Measurements from ENCODE around the gene SLC43A3. TPM values are rescaled to one million over a fixed set of nuclear protein-coding genes. Genes with fewer than 3 reads are reported as not detected.

SLC43A3 gene
- total and polyA plus RNA-seq, 9 of the 15 experiments (the other 6 are each of a cell fraction or from before 2014, with no cell fraction given) = 63.7 to 281 (median 139) TPM

- no peak for TF ChIP-seq ZBTB11 (CRISPR knock-in tag; IDR thresholded peaks at IDR 0.05)
- no peak for TF ChIP-seq NRF1 (conservative IDR thresholded peaks at IDR 0.05 in 1 of 2, IDR thresholded peaks at IDR 0.05 in 1 of 2)
- TF ChIP-seq ZFP1 (CRISPR knock-in tag; IDR thresholded peaks at IDR 0.05) = no peak
- no peak for TF ChIP-seq ZNF384 (IDR thresholded peaks at IDR 0.05; ENCODE audit: low read depth, low read length)
- TF ChIP-seq TRIM24 (IDR thresholded peaks at IDR 0.05) = no peak
Measured at GRCh38 chr11:57462597-57462996, 35.7 kb upstream of the SLC43A3 start (continued).

- Histone ChIP-seq H3K9me1 (ENCODE audit: control insufficient read depth, insufficient read depth, low read length) (no peaks in the 10 kb centered on the region), H3K36me3 (ENCODE audit: control insufficient read depth, insufficient read depth, low read length) (no peaks in the 10 kb centered on the region), H3K4me2 (ENCODE audit: insufficient read depth, low read length) (no peak overlapping the region), H3K4me1 (replicated peaks in 1 of 2; ENCODE audit: control insufficient read depth in 2 of 2, insufficient read depth in 2 of 2, low read length in 2 of 2) (peaks cover 22 to 58% of the 10 kb centered on the region in 2 experiments), H3K27me3 (ENCODE audit: control insufficient read depth in 2 of 2, insufficient read depth in 2 of 2, low read length in 2 of 2) (no peaks in the 10 kb centered on the region), H4K20me1 (replicated peaks; ENCODE audit: control insufficient read depth, insufficient read depth, low read length) (peaks cover 5% of the 10 kb centered on the region), H3K9ac (ENCODE audit: insufficient read depth in 1 of 2, low read depth in 2 of 2, low read length in 2 of 2) (no peak overlapping the region), H3K27ac (ENCODE audit: extremely low read depth, low read depth, low read length) (no peak overlapping the region), H3K4me3 (no peak overlapping the region), H3K9me3 (replicated peaks; ENCODE audit: control insufficient read depth, insufficient read depth, low read depth, low read length) (no peaks in the 10 kb centered on the region), H2AFZ (ENCODE audit: low read depth, low read length) (no peak overlapping the region), H3K79me2 (ENCODE audit: control insufficient read depth, insufficient read depth, low read length) (no peaks in the 10 kb centered on the region)
- ChIA-PET CTCF (ENCODE audit: low intra/inter-chr PET ratio) (interaction anchor here (0.6 kb wide), 1 partner anchor 29 kb away, joined by 3 read pairs; no protein-coding TSS in a partner anchor), POLR2A (interaction anchor here (1.9 kb wide), 1 partner anchor 11 kb away, joined by 6 read pairs; no protein-coding TSS in a partner anchor)
- FAIRE-seq = no peak
- ATAC-seq = no peak
- no TSS peak for BruUV-seq (replicated peaks)
- in situ Hi-C loops (cut with MboI) (no loop called here), intact Hi-C loops (cut with micrococcal nuclease) (no loop called here)
- DNase-seq (ENCODE audit: extremely low read depth in 1 of 4, low spot score in 3 of 4) = no peak
- WGBS (ENCODE audit: insufficient coverage, low coverage, missing lambda C conversion rate) = 67% methylated on average over 13 of the region's 16 CpGs
- TF ChIP-seq HNRNPL (IDR thresholded peaks at IDR 0.05; ENCODE audit: low read depth, low read length) (no peak), ZBTB34 (CRISPR knock-in tag; IDR thresholded peaks at IDR 0.05) (no peak), MAZ (CRISPR knock-in tag; conservative IDR thresholded peaks at IDR 0.05 in 1 of 2, IDR thresholded peaks at IDR 0.05 in 1 of 2) (no peak), STAT6 (CRISPR knock-in tag; IDR thresholded peaks at IDR 0.05) (no peak), POLR2G (IDR thresholded peaks at IDR 0.05; ENCODE audit: low read depth, low read length) (0 out of 2 replicates have a peak, but pooled peaks have one; percentile 31), RBFOX2 (IDR thresholded peaks at IDR 0.05; ENCODE audit: low read depth, low read length) (0 out of 2 replicates have a peak, but pooled peaks have one; percentile 20), NBN (IDR thresholded peaks at IDR 0.05; ENCODE audit: low read depth) (no peak)
Measured at GRCh38 chr11:57461841-57462489, 35.0 kb upstream of the SLC43A3 start.

All from K562 (cell line).